GM21717 (cell line): ENCODE data around the gene FMO5.

Source experiments
- ATAC-seq: cut with Tn5 transposase; IDR thresholded peaks from one replicate; pipeline ENCODE4 v1.9.1; 2021; ENCODE audit warnings: mild to moderate bottlenecking, moderate library complexity; ENCODE audit not compliant: unreplicated experiment

FMO5 gene, protein sequence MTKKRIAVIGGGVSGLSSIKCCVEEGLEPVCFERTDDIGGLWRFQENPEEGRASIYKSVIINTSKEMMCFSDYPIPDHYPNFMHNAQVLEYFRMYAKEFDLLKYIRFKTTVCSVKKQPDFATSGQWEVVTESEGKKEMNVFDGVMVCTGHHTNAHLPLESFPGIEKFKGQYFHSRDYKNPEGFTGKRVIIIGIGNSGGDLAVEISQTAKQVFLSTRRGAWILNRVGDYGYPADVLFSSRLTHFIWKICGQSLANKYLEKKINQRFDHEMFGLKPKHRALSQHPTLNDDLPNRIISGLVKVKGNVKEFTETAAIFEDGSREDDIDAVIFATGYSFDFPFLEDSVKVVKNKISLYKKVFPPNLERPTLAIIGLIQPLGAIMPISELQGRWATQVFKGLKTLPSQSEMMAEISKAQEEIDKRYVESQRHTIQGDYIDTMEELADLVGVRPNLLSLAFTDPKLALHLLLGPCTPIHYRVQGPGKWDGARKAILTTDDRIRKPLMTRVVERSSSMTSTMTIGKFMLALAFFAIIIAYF

DNA sequence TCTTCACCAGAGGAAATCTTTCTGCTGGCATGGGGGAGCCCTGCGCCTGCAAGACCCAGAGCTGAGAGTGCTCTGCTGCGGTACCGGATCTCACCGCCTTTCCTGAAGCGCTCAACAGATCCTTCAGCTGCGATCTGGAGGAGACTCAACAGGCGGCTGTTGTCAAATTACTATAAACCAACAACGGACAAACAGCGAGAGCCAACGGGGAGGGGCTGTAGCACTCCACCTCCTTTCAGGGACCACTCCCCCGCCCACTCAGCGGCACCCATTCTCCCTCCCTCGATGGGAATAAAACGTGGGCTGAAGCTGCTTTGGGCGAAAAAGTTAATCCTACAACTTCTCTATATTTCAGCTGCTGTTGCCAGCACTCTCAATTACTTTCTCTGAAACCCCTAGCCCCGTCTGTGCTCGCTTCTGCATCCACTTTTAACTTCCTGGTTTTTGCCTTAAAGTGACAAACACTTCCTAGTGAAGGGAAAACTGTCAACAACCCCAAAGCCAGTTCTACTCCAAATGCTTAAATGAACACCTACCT is at the start of gene FMO5:
Gene FMO5 (minus strand): TSS at position 147 of the 538 bp plus-strand sequence. CDS start 310 bp downstream, outside the sequence.
- ATAC-seq = peak; percentile 80

DNA sequence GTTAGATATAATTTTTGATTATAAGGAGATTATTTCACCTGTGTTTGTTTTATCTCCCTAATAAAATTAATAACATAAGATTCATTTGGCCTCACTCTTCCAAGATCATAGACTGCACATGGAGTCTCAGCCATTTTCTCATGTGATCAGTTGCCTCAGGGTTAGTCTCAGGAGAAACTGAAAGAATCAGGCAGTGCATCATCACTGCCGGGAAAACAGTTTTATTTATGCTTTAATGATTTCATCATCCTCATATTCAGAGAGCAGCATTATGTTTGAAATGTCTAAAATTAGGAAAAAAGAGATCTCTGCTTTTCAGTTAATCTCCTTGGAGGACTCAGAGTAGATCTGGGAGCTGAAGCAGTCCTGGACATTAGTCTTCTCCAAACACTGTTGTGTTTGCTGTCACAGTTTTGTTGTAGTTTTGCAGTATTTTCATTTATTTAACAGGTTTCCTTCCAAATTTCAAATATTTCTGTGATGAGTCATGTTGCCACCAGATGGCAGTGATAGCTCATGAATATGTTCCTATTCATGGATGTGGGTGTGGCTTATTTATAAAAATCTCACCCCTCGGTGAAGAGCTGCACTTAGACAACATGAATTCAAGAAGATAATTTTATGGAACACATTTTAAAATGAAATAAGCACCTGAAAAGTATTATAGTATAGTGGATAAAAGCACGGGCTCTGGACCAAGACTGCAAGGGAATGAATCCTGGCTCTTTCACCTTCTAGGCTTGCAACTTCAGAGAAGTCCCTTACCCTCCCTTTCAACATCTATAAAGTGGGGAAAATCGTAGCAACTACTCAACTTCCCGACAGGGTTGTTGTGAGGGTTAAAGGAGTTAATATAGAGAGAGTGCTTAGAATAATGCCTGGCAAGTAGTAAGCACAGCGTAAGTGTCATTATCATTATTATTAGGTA is 48.5 kb upstream of the FMO5 start:
- no peak for ATAC-seq

DNA sequence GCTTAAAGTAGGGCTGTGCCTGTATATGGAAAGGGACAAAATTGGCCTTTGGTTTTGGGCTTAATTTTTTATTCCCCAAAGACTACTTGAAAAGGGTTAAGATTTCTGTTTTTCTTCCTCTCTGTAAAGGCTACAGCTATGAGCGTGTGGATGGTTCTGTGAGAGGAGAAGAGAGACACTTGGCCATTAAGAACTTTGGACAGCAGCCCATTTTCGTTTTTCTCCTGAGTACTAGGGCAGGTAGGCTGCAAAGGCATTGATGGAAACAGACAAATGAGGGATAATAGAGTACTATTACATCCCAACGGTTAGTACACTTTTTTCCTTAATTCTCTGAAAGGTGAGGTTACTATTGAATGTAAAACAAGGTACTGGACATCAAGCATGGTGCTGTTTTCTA is 46.9 kb upstream of the FMO5 start:
- no peak for ATAC-seq

DNA sequence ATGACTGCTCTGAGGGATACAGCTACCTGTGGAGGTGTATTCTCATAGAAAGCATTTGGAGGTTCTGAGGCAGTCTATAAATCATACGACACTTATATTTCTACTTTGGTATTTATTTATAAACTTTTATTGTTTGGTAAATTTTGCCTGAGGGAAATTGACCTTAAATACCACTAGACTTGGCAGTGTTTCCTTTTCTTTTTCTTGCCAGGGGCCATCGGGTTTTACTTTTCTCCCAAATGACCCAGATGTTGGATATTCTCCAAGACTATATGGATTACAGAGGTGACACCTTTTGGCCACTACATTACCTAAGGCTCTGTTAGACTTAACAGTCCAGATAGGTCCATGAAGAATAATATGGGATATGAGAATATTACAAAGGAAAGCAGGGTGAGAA is 45.6 kb upstream of the FMO5 start:
- no peak for ATAC-seq

DNA sequence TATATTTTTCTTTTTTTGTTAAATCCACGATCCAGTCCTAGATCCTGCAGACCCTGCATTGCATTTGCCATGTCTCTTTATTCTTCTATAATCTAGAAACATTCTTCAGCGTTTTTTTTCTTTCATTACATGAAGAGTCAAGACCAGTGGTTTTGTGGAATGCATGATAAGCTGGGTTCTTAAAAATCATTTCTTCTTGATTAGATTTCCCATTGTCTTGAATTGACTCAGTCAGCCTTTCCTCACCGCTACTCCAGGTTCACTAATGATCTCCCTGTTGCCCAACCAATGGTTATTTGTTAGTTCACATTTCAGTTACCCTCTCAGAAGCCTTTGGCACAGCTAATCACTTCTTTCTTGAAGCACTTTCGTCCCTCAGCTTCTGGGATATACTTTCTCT is 42.6 kb upstream of the FMO5 start:
- no peak for ATAC-seq

DNA sequence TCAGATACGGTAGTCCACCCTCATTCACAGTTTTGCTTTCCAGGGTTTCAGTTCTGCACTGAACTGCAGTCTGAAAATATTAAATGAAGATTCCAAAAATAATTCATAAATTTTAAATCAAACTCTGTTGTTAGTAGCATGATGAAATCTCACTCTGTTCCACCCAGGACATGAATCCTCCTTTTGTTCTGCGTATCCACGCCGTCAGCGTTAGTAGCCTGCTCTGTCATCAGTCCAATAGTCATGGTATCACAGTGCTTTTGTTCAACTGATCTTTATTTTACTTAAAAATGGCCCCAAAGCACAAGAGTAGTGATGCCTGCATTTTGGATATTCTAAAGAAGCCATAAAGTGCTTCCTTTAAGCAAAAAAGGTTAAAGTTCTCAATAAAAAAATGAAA is 41.2 kb upstream of the FMO5 start:
- ATAC-seq = no peak

DNA sequence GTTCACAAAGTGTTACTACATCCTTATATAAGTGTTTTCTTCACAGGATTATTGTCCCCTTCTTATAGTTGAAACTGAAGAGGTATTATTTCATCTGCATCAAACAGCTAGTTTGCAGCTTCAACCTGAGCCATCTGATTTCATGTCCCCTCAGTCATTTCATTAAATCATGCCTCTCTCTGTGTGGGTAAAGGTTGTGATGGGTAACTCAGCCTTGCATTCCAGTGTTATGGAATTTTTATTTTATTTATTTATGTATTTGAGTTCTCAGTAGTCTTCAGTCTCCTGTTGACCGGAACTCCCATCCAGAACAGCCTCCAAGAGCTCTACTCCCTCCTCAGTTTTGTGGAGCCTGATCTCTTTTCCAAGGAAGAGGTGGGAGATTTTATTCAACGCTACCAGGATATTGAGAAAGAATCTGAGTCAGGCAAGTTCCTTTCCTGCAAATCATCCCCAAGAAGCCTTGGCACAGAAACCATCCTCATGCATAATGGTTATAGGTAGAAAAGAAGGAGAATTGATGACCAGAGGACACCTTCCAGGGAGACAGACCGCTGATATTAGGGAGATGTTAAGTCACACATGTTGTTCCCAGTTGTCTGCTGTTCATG is 39.1 kb upstream of the FMO5 start:
- no peak for ATAC-seq

DNA sequence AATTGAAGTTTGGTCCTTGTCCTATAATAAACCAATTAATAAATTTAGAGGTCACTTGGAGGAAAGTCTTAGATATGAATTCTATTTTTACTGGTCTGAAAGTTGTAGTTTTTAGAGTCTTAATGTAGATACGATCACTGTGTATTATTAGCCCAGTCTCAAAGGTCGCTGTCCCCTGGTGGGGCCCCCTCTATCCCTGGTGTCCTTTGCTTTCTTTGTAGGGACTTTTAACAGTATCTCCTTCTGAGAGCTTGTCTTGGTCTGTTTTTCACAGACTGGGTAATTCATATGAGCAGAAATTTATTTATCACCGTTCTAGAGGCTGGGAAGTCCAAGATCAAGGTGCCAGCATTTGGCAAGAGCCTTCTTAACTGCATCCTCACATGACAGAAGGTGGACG is 35.8 kb upstream of the FMO5 start:
- no peak for ATAC-seq

DNA sequence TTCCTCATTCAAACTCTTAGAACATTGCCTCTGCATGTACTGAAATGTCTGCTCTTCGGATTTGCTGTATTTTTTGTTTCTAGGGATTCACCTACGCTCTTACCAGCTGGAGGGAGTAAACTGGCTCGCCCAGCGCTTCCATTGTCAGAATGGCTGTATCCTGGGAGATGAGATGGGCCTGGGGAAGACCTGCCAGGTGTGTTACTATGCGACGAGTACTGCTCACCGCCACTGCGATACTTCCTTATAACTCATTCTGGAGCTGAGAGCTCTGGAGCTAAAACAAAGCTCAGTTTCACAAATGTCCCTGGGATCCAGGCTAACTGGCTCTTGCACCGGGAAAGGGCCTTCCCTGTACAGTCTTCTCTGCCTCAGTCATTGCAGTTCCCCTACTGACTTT is 27.4 kb upstream of the FMO5 start:
- no peak for ATAC-seq

DNA sequence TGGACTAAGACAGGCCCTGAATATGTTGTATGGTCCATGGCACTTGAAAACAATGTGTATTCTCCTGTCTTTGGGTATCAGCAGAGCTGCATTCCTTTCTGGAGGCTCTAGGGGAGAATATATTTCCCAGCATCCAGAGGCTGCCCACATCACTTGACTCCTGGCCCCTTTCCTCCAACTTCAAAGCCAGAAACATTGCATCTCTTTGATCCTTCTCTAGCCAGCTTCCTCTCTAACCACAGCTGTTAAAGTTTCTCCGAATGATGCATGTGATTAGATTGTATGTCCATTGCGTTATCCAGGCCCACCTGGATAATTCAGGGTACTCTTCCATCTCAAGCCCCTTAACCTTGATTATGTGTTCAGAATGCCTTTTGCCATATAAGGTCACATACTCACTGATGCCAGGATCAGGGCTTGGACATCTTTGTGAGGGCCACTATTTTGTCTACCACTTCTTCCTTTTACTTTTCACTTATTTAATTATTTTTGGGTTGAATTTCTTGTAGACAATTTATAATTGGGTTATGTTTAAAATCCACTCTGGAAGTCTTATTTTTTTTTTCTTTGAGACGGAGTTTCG is 22.6 kb upstream of the FMO5 start:
- ATAC-seq = no peak

DNA sequence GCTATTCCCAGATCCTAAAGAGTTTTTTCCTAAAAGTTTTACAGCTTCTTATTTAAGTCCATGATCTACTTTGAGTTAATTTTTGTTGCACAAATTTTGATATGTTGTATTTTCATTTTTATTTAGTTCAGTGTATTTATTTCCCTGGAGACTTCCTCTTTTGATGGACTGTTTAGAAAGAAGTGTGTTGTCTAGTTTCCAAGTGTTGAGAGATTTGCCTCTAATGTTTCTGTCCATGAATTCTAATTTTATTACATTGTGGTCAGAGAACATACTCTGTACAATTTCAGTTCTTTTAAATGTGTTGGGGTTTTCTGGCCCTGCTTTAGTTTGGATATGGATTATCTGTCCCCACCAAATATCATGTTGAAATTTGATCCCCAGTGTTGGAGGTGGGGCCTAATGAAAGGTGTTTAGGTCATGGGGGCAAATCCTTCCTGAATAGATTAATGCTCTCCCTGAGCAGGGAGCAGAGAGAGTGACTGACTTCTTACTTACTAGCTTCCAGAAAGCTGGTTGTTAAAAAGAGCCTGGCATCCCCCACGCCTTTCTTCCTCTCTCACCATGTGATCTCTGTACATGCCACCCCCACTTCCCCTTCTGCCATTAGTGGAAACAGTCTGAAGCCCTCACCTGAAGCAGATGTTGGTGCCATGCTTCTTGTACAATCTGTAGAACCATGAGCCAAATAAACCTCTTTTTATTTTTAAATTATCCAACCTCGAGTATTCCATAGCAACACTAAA is 21.9 kb upstream of the FMO5 start:
- no peak for ATAC-seq

DNA sequence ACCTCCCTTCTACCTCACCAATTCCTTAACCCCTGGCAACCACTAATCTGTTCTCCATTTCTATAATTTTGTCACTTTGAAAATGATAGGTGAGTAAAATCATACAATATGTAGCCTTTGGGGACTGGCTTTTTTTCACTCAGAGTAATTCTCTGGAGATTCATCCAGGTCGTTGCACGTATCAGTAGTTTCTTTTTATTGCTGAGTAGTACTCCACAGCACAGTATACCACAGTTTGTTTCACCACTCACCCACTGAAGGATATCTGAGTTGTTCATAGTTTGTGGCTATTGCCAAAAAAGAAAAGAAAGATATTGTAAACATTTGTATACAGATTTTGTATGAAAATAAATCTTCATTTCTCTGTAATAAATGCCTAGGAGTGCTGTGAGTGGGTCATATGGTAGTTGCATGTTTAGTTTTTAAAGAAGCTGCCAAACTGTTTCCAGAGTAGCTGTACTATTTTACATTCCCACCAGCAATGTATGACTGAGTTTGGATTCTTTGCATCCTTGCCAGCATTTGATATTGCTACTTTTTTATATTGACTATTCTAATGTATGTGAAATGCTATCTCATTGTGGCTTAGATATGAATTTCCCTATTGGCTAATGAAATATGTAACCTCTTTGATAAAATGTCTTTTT is 21.0 kb upstream of the FMO5 start:
- no peak for ATAC-seq

DNA sequence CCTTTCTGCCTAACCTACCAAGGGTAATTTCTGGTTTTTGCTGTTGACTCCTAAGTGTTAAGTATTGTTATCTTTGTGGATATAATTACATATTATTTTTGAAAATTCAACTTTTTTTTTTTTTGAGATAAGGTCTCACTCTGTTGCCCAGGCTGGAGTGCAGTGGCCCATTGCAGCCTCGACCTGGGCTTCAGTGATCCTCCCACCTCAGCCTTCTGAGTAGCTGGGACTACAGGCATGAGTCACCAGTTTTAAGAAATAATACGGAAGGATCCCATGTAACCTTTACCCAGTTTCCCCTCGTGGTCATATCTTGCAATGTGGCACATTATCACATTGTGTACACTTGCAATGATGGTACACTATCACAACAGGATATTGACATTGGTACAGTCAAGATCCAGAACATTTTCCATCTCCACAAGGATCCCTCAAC is 20.5 kb upstream of the FMO5 start:
- ATAC-seq = no peak

DNA sequence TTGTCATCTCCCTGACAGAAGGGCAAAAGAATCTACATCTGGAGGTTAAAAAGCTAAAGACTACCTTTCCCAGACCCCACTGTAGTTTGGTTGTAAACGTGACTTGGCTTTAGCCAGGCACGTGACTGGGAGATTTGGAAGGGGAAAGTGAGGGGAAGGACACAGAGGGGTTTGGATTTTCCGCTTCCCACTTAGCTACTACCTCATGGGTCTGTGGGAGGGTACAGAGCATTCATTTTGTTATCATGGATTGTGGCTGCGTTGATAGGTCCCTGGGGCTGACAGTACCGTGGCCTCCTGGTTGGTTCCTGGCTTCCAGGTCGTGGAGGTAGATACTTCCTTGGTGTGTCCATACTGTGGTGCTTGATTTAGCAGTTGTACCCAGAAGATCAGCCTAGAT is 20.0 kb upstream of the FMO5 start:
- ATAC-seq = no peak

DNA sequence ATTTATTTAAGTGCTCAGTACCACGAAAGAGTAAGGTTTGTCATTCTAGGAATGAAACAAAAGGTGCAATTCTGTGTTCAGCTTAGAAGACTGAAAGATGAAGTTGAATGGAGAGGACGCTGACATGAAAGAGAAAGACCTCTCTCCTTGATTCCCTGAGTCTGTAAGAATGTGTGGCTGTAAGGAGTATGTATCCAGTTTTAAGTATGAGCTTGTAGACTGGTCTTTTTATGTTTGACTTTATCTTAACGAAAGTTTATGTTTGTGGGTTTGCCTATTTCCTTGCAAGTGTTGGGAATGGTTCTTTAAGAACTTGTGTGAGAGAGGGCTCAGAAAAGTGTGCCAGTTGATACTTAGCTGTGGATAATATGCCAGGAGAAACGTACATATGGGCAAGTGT is 18.7 kb upstream of the FMO5 start:
- no peak for ATAC-seq

DNA sequence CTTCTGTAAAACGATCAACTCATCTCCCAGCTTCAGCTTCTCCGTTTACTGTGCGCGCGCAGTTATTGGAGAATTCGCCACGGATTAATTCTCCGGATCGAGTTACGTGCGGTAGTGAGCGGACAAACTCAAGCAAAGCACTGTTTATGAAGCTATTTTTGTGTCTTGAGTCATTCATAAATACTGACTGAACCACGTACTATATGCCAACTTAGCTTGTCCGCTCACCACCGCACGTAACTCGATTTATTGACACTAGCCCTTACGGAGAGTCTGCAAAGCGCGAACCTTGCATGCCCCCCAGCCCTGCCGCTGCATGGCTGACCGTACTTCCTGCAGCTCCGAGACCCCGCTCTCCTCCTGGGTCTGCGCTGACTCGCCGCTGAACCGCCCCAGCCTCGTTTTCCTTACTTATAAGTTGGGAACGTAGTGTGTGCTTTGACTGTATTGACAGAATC is 18.1 kb upstream of the FMO5 start:
- peak; percentile 21 for ATAC-seq

DNA sequence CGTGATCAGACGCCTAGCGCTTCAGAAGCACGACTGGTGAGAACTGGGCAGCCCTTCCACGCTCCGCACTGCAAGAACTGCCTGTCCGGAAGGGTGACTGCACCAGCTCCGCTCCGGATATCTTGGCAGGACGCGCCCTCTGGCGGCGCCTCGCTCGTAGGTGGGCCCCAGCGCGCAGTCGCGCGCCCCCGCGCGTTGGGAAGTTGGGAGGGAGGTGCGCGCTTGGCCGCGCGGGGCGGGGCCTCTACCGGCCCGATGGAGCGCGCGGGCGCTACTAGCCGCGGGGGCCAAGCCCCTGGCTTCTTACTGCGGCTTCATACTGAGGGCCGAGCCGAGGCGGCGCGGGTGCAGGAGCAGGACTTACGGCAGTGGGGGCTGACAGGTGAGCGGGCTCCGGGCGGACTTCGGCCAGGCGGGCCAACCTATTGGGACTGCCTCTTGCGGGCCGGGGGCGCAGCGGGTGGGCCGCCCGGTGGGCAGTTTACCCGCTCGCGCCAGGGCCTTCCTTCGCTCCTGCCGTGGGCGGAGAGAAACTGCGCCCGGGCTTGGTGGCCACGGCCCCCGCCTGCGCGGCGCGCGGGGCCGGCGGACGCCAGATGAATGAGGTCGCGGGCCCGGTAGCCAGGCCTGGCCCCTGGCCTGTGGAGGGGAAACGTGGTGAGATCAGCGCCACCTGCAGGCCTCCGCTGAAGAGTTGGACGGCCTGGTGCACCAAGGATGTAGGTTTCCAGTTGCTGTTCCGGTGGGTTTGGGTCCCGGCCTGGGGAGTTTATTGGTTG is 17.5 kb upstream of the FMO5 start, which contains the start of gene CHD1L:
Gene CHD1L (plus strand): TSS at position 236 of the 779 bp plus-strand sequence. CDS start 20 bp downstream, at position 256.
- peak; percentile 86 for ATAC-seq

DNA sequence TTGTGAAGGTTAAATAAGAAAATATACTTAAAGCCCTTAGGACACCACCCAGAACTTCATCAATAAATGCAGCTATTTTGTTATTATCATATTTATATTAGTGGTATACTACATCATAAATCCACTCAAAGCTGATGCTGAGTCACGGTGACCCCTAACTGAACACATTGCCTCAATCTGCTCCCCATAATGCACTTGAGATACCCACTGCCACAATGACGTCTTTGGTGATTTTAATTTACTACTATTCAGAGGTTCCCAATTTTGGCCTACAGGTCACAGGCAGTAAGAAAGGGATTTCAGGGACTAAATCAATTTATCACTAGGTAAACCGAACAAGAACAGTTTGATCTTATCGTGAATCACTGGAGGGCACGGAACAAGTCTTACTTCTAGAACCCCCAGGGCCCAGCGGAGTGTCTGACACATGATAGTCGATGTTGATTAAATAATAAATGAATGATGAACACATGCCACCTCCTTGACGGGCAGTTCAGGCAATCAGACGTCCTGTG is 16.9 kb upstream of the FMO5 start:
- ATAC-seq = no peak
